Lower lobe of right lung (tissue), 2 donors: ENCODE results near the gene EXOC4. TPM values are rescaled to one million over a fixed set of nuclear protein-coding genes. Genes with fewer than 3 reads are reported as not detected.

Experiments
- ATAC-seq, 2 donors: fragments of 200-7000 bp; cut with Tn5 transposase; one replicate each; pipeline ENCODE4 v1.9.1; 2020 to 2022; ENCODE audit warnings: mild to moderate bottlenecking in 2 of 2, moderate library complexity in 2 of 2
- DNase-seq: peaks from one replicate; pipeline ENCODE4 v3.0.0-alpha.2; 2020
- H3K27ac ChIP-seq: fragments of 200-600 bp; one replicate; pipeline ENCODE4 v1.8.0; 2022
- H3K27me3 ChIP-seq: fragments of 200-600 bp; one replicate; pipeline ENCODE4 v1.8.0; 2022; ENCODE audit warnings: low read depth
- H3K36me3 ChIP-seq: fragments of 200-600 bp; one replicate; pipeline ENCODE4 v1.8.0; 2022; ENCODE audit warnings: mild to moderate bottlenecking
- H3K4me1 ChIP-seq: fragments of 200-600 bp; one replicate; pipeline ENCODE4 v1.8.0; 2022
- H3K4me3 ChIP-seq: fragments of 200-600 bp; one replicate; pipeline ENCODE4 v1.8.0; 2022; ENCODE audit warnings: mild to moderate bottlenecking
- H3K9me3 ChIP-seq: fragments of 200-600 bp; one replicate; pipeline ENCODE4 v1.8.0; 2022
- CTCF ChIP-seq: fragments of 200-600 bp; IDR thresholded peaks from one replicate; pipeline ENCODE4 v1.8.0; 2022; ENCODE audit warnings: antibody characterized with exemption, mild to moderate bottlenecking
- intact Hi-C: fragments of 100-400 bp; cut with DNase I; formaldehyde crosslinking; loops from one replicate; pipeline ENCODE4 v1.11.0; 2022
- total RNA-seq: library from RNA; stranded (reverse); fragmentation: NEBNext Ultra II Directional; extraction: Animal tissue kit (Norgen Biotek cat#: 25700); gene quantifications from one replicate; pipeline ENCODE4 v1.2.1, GENCODE V29; 2021
- donor health status: DM: no; HTN: yes; CAD: no; lungs with severe emphysema.

EXOC4 gene
- total RNA-seq, 1 donor from 2014 or later = 80.2 TPM

DNA sequence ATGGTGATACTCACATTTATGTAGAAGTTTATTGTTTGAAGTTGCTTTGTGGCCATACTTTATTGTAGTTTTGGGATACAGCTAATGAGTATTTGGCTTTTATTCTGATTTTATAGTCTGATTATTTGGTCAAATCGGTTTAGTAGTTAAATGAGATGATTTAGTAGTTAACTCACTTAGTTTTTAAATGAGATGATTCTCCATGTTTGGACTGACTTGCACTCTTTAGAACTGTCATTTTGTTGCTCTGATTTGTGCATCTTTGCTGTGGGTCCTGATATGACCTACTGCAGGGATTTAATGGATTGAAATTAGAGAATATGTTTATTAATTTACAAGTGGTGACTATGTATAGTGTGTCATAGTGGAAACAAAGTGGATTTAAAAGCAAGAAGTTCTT, 44.2 kb downstream of the EXOC4 start:
- no peaks in the 10 kb centered on the region for H3K36me3 ChIP-seq
- no peak for ATAC-seq
- intact Hi-C loops = no loop called here
- peaks cover 3% of the 10 kb centered on the region for H3K4me1 ChIP-seq
- TF ChIP-seq CTCF = no peak
- no peak overlapping the region for H3K4me3 ChIP-seq
- DNase-seq = no peak
- H3K27ac ChIP-seq = no peak overlapping the region
- H3K27me3 ChIP-seq = no peaks in the 10 kb centered on the region
- no peaks in the 10 kb centered on the region for H3K9me3 ChIP-seq

GRCh38 chr7:133298080-133298479, 45.2 kb downstream of the EXOC4 start:
- no peak for ATAC-seq
- DNase-seq = no peak
- no peak overlapping the region for H3K4me3 ChIP-seq
- no peaks in the 10 kb centered on the region for H3K27me3 ChIP-seq
- no peak overlapping the region for H3K27ac ChIP-seq
- no peaks in the 10 kb centered on the region for H3K9me3 ChIP-seq
- H3K4me1 ChIP-seq = peaks cover 3% of the 10 kb centered on the region
- H3K36me3 ChIP-seq = no peaks in the 10 kb centered on the region
- intact Hi-C loops = no loop called here
- TF ChIP-seq CTCF = no peak

- Histone ChIP-seq H3K27ac (no peak overlapping the region), H3K4me3 (no peak overlapping the region), H3K27me3 (no peaks in the 10 kb centered on the region), H3K4me1 (peaks cover 3% of the 10 kb centered on the region), H3K9me3 (no peaks in the 10 kb centered on the region), H3K36me3 (no peaks in the 10 kb centered on the region)
- no peak for TF ChIP-seq CTCF
- intact Hi-C loops = no loop called here
- ATAC-seq = no peak
- DNase-seq = no peak
These were observed 46.8 kb downstream of the EXOC4 start for GRCh38 chr7:133299676-133300075.

GRCh38 chr7:133300088-133300487, 47.2 kb downstream of the EXOC4 start:
- H3K4me1 ChIP-seq = peaks cover 3% of the 10 kb centered on the region
- intact Hi-C loops = no loop called here
- no peak for TF ChIP-seq CTCF
- H3K9me3 ChIP-seq = no peaks in the 10 kb centered on the region
- no peak overlapping the region for H3K4me3 ChIP-seq
- H3K27me3 ChIP-seq = no peaks in the 10 kb centered on the region
- H3K27ac ChIP-seq = no peak overlapping the region
- peaks cover 1% of the 10 kb centered on the region for H3K36me3 ChIP-seq
- ATAC-seq = no peak
- no peak for DNase-seq

DNA sequence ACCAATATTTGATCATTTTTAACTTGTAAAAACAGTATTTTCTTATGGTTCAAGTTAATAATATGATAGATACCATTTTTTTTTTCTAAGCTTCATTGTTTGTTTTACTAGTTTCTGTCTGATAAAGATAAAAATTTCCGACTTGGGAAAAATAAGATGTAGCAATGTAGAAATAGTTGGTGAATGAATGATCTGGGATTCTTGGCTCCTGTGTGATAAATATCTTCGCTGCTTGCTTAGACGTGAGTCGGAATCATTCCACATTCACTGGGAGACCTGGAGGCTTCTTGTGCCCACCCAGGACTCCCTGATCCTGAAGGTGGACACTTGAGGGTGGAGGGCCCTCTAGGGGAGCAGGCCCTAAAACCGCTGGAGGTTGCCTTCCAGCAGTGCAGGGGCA, 47.9 kb downstream of the EXOC4 start:
- ATAC-seq = no peak
- peaks cover 8% of the 10 kb centered on the region for H3K36me3 ChIP-seq
- H3K4me3 ChIP-seq = no peak overlapping the region
- DNase-seq = no peak
- no peak for TF ChIP-seq CTCF
- H3K27me3 ChIP-seq = no peaks in the 10 kb centered on the region
- no peak overlapping the region for H3K27ac ChIP-seq
- H3K4me1 ChIP-seq = peaks cover 3% of the 10 kb centered on the region
- no peaks in the 10 kb centered on the region for H3K9me3 ChIP-seq
- intact Hi-C loops = no loop called here

- intact Hi-C loops = no loop called here
These were observed 48.6 kb downstream of the EXOC4 start for GRCh38 chr7:133301444-133301843.

More at GRCh38 chr7:133301444-133301843, 48.6 kb downstream of the EXOC4 start:
- Histone ChIP-seq H3K36me3 (peaks cover 15% of the 10 kb centered on the region), H3K27me3 (no peaks in the 10 kb centered on the region), H3K27ac (no peak overlapping the region), H3K4me3 (no peak overlapping the region), H3K4me1 (peaks cover 3% of the 10 kb centered on the region), H3K9me3 (no peaks in the 10 kb centered on the region)
- no peak for TF ChIP-seq CTCF
- DNase-seq = no peak
- ATAC-seq = no peak
